NK-92 treated with Interleukin-12 subunit alpha and Interleukin-12 subunit beta, amount 100 ng/mL, for 24 hours (cell line): ENCODE results near the gene CMTM7.
"Not testable (repeated sequence)": the region's sequence is repeated elsewhere in the genome, so short reads cannot be mapped to it uniquely, and the experiment has no call there.

Experiments used
- DNase-seq: peaks from one replicate; lab custom pipeline; 2025; lab: John Stamatoyannopoulos, UW

Gene CMTM7

GRCh38 chr3:32383136-32383711, 8.4 kb upstream of the CMTM7 start:
- no peak for DNase-seq

GRCh38 chr3:32384938-32385337, 6.7 kb upstream of the CMTM7 start:
- no peak for DNase-seq

- no peak for DNase-seq
Observed at GRCh38 chr3:32387512-32387911, 4.1 kb upstream of the CMTM7 start.

GRCh38 chr3:32389577-32389976, 2.1 kb upstream of the CMTM7 start:
- DNase-seq: not testable (repeated sequence)

- no peak for DNase-seq
Observed at GRCh38 chr3:32392536-32393302, 1.1 kb downstream of the CMTM7 start.

- no peak for DNase-seq
Observed at GRCh38 chr3:32395496-32395895, 3.8 kb downstream of the CMTM7 start.

GRCh38 chr3:32397941-32398340, 6.3 kb downstream of the CMTM7 start:
- no peak for DNase-seq

GRCh38 chr3:32398531-32398930, 6.9 kb downstream of the CMTM7 start:
- no peak for DNase-seq

- no peak for DNase-seq
Observed at GRCh38 chr3:32399030-32399620, 7.5 kb downstream of the CMTM7 start.

- DNase-seq: no peak
Observed at GRCh38 chr3:32401126-32401525, 9.5 kb downstream of the CMTM7 start.

- DNase-seq: peak; percentile 48
Observed at GRCh38 chr3:32401556-32402081, 10.0 kb downstream of the CMTM7 start.

- no peak for DNase-seq
Observed at GRCh38 chr3:32403663-32404062, 12.0 kb downstream of the CMTM7 start.

- DNase-seq: no peak
Observed at GRCh38 chr3:32404714-32405113, 13.1 kb downstream of the CMTM7 start.

- DNase-seq: no peak
Observed at GRCh38 chr3:32405155-32405554, 13.5 kb downstream of the CMTM7 start.

- DNase-seq: no peak
Observed at GRCh38 chr3:32405711-32406323, 14.2 kb downstream of the CMTM7 start.

GRCh38 chr3:32406486-32407408, 15.1 kb downstream of the CMTM7 start:
- DNase-seq: no peak

GRCh38 chr3:32410367-32411246, 19.0 kb downstream of the CMTM7 start:
- no peak for DNase-seq

- DNase-seq: no peak
Observed at GRCh38 chr3:32411442-32411841, 19.8 kb downstream of the CMTM7 start.

- DNase-seq: no peak
Observed at GRCh38 chr3:32412887-32413286, 21.2 kb downstream of the CMTM7 start.

GRCh38 chr3:32413845-32414521, 22.3 kb downstream of the CMTM7 start:
- DNase-seq: no peak
